HEK293 (cell line): ENCODE measurements around the gene ZBTB26.
A peak's percentile ranks its signal among the peaks of the same experiment; 100 is the strongest.

ENCODE experiments used
- CTCF ChIA-PET: fragments of 350-600 bp; formaldehyde crosslinking; extraction: SDS; loops from one replicate; lab custom pipeline; 2021; ENCODE audit warnings: antibody characterized with exemption; lab: Yijun Ruan, JAX
- POLR2A ChIA-PET: fragments of 300-600 bp; formaldehyde crosslinking; extraction: SDS; loops from one replicate; lab custom pipeline; 2020; ENCODE audit warnings: antibody characterized with exemption, inconsistent platforms; lab: Yijun Ruan, JAX
- H3K27ac ChIP-seq: fragments of 200-500 bp; sonication (Bioruptor generic); 2 replicates; pipeline ENCODE4 v1.5.1; 2014; ENCODE audit warnings: low read depth, low read length, control low read depth, inconsistent platforms; ENCODE audit errors: extremely low read depth
- H3K36me3 ChIP-seq, 2 experiments: fragments of 200-500 bp in 1 of 2; sonication (Bioruptor generic) in 1 of 2; 1 replicate in 1 of 2; 2 replicates in 1 of 2; pipeline ENCODE4 v1.5.1; 2014 to 2017; ENCODE audit warnings: inconsistent platforms in 2 of 2, low read length in 2 of 2; ENCODE audit not compliant: control insufficient read depth in 2 of 2, insufficient read depth in 1 of 2
- H3K4me1 ChIP-seq: fragments of 200-500 bp; sonication (Bioruptor generic); 2 replicates; pipeline ENCODE4 v1.5.1; 2014; ENCODE audit warnings: mild to moderate bottlenecking, low read length, inconsistent platforms; ENCODE audit not compliant: control insufficient read depth, insufficient read depth
- H3K4me3 ChIP-seq: 2 replicates; pipeline ENCODE4 v1.5.1; 2011; ENCODE audit warnings: low read depth, mild to moderate bottlenecking, control low read depth, low read length, moderate library complexity
- H3K9me3 ChIP-seq: fragments of 200-500 bp; sonication (Bioruptor generic); 2 replicates; pipeline ENCODE4 v1.5.1; 2014; ENCODE audit warnings: low read depth, low read length, inconsistent platforms; ENCODE audit not compliant: control insufficient read depth, insufficient read depth
- BCL11A ChIP-seq: fragments of 450-650 bp; formaldehyde crosslinking; IDR thresholded peaks from 2 replicates; pipeline ENCODE4 v1.5.1; 2016; ENCODE audit warnings: low read depth, missing biosample characterization, missing genetic modification characterization
- HOXC10 ChIP-seq: sonication (generic); formaldehyde crosslinking; IDR thresholded peaks from 2 replicates; pipeline ENCODE4 v1.8.1; 2023; ENCODE audit warnings: mild to moderate bottlenecking, missing genetic modification reagents
- KLF8 ChIP-seq: fragments of 450-650 bp; formaldehyde crosslinking; IDR thresholded peaks from 2 replicates; pipeline ENCODE4 v1.5.1; 2016; ENCODE audit warnings: missing biosample characterization, missing genetic modification characterization
- PRDM1 ChIP-seq: fragments of 450-650 bp; formaldehyde crosslinking; IDR thresholded peaks from 2 replicates; pipeline ENCODE4; 2016; ENCODE audit warnings: missing biosample characterization, missing genetic modification characterization
- TCF7L2 ChIP-seq: IDR thresholded peaks from 2 replicates; pipeline ENCODE4 v1.6.1; 2011; ENCODE audit warnings: low read depth, mild to moderate bottlenecking, inconsistent platforms, low read length, moderate library complexity, borderline replicate concordance
- ZBTB20 ChIP-seq: fragments of 450-650 bp; formaldehyde crosslinking; IDR thresholded peaks from 2 replicates; pipeline ENCODE4 v1.5.1; 2016; ENCODE audit warnings: missing biosample characterization, missing genetic modification characterization
- ZFHX2 ChIP-seq: fragments of 450-650 bp; formaldehyde crosslinking; conservative IDR thresholded peaks from 2 replicates; pipeline ENCODE4 v1.5.1; 2016; ENCODE audit warnings: missing biosample characterization, missing genetic modification characterization
- ZNF184 ChIP-seq: fragments of 450-650 bp; IDR thresholded peaks from 2 replicates; pipeline ENCODE4 v1.5.1; 2018; ENCODE audit warnings: missing biosample characterization, mild to moderate bottlenecking, missing genetic modification characterization
- ZNF19 ChIP-seq: fragments of 450-650 bp; formaldehyde crosslinking; IDR thresholded peaks from 2 replicates; pipeline ENCODE4; 2016; ENCODE audit warnings: missing biosample characterization, missing genetic modification characterization, low read depth
- ZNF560 ChIP-seq: fragments of 450-650 bp; formaldehyde crosslinking; IDR thresholded peaks from 2 replicates; pipeline ENCODE4 v1.5.1; 2017; ENCODE audit warnings: missing biosample characterization, missing genetic modification characterization, borderline replicate concordance
- ZNF621 ChIP-seq: fragments of 450-650 bp; formaldehyde crosslinking; IDR thresholded peaks from 2 replicates; pipeline ENCODE4 v1.5.1; 2017; ENCODE audit warnings: missing biosample characterization, missing genetic modification characterization
- ZNF624 ChIP-seq: fragments of 450-650 bp; formaldehyde crosslinking; IDR thresholded peaks from 2 replicates; pipeline ENCODE4 v1.5.1; 2017; ENCODE audit warnings: missing biosample characterization, missing genetic modification characterization
- ZNF664 ChIP-seq: fragments of 450-650 bp; formaldehyde crosslinking; IDR thresholded peaks from 2 replicates; pipeline ENCODE4 v1.5.1; 2016; ENCODE audit warnings: missing biosample characterization, missing genetic modification characterization
- ZNF707 ChIP-seq: fragments of 450-650 bp; formaldehyde crosslinking; IDR thresholded peaks from 2 replicates; pipeline ENCODE4 v1.5.1; 2016; ENCODE audit warnings: missing biosample characterization, missing genetic modification characterization
- ZNF830 ChIP-seq: fragments of 450-650 bp; IDR thresholded peaks from 2 replicates; pipeline ENCODE4 v1.5.0; 2018; ENCODE audit warnings: missing biosample characterization, missing genetic modification characterization, low read depth, mild to moderate bottlenecking, moderate library complexity
- ZSCAN16 ChIP-seq: fragments of 450-650 bp; formaldehyde crosslinking; IDR thresholded peaks from 2 replicates; pipeline ENCODE4 v1.5.1; 2016; ENCODE audit warnings: missing biosample characterization, missing genetic modification characterization
- TF ChIP-seq, protein P1 (sequence below): fragments of 450-650 bp; formaldehyde crosslinking; IDR thresholded peaks from 2 replicates; pipeline ENCODE4 v1.5.1; 2016; ENCODE audit warnings: missing biosample characterization, missing genetic modification characterization
- TF ChIP-seq, protein P2 (sequence below): fragments of 450-650 bp; formaldehyde crosslinking; IDR thresholded peaks from 2 replicates; pipeline ENCODE4 v1.5.1; 2017; ENCODE audit warnings: missing biosample characterization, missing genetic modification characterization
- TF ChIP-seq, protein P3 (sequence below): fragments of 450-650 bp; formaldehyde crosslinking; IDR thresholded peaks from 2 replicates; pipeline ENCODE4 v1.5.1; 2016; ENCODE audit warnings: missing biosample characterization, missing genetic modification characterization
- TF ChIP-seq, protein P4 (sequence below): fragments of 450-650 bp; formaldehyde crosslinking; IDR thresholded peaks from 2 replicates; pipeline ENCODE4 v1.5.1; 2016; ENCODE audit warnings: missing biosample characterization, missing genetic modification characterization
- TF ChIP-seq, protein P5 (sequence below): fragments of 450-650 bp; formaldehyde crosslinking; IDR thresholded peaks from 2 replicates; pipeline ENCODE4 v1.5.1; 2017; ENCODE audit warnings: missing biosample characterization, missing genetic modification characterization
- TF ChIP-seq, protein P6 (sequence below): fragments of 450-650 bp; formaldehyde crosslinking; IDR thresholded peaks from 2 replicates; pipeline ENCODE4 v1.5.1; 2016; ENCODE audit warnings: missing biosample characterization, missing genetic modification characterization
- TF ChIP-seq, protein P7 (sequence below): fragments of 450-650 bp; formaldehyde crosslinking; IDR thresholded peaks from 2 replicates; pipeline ENCODE4 v1.5.0; 2017; ENCODE audit warnings: missing biosample characterization, missing genetic modification characterization, borderline replicate concordance

Gene ZBTB26

DNA sequence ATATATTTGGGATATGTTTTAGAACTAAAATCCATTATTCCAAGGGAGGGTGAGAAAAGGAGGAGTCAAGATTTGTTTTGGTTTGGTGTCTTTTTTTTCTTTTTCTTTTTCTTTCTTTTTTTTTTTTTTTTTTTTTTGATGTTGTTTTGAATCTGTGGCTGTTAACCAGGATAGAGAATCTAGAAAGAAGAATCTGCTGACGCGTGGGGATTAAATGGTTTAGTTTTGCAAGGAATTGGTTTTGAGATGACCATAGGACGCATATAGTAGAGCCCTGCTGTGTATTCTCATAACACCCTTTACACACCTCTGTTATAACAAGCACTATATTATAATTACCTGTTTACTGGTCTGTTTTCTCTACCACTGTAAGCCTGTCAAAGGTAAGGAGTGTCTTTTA lies 19.0 kb upstream of the ZBTB26 start (continued):
- TF ChIP-seq BCL11A (tag by site-specific recombination), result no peak
- TF ChIP-seq ZNF830, result no peak
- TF ChIP-seq ZNF664 (tag by site-specific recombination), result no peak
- TF ChIP-seq ZNF560, result no peak
- TF ChIP-seq, protein P1, sequence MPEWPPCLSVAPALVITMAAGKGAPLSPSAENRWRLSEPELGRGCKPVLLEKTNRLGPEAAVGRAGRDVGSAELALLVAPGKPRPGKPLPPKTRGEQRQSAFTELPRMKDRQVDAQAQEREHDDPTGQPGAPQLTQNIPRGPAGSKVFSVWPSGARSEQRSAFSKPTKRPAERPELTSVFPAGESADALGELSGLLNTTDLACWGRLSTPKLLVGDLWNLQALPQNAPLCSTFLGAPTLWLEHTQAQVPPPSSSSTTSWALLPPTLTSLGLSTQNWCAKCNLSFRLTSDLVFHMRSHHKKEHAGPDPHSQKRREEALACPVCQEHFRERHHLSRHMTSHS (tag by site-specific recombination), result no peak
- TF ChIP-seq, protein P2, sequence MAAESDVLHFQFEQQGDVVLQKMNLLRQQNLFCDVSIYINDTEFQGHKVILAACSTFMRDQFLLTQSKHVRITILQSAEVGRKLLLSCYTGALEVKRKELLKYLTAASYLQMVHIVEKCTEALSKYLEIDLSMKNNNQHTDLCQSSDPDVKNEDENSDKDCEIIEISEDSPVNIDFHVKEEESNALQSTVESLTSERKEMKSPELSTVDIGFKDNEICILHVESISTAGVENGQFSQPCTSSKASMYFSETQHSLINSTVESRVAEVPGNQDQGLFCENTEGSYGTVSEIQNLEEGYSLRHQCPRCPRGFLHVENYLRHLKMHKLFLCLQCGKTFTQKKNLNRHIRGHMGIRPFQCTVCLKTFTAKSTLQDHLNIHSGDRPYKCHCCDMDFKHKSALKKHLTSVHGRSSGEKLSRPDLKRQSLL (tag by site-specific recombination), result no peak

DNA sequence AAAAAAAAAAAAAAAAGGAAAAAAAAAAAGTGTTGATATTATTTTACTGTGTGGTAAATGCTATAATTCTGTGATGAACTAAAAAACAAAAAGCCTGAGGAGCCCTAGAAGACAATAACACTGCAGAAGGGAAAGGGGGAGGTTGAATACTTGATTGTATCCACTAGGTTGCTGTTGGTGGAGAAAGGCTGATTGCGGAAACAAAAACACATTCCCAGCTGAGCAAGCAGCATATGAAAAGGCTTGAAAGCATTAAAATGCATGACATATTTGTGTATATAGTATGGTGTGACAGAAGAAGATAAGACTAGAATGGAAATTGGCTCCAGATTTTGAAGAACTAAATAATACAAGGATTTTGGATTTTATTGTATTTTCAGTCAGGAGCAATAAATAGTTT lies 18.4 kb upstream of the ZBTB26 start:
- Histone ChIP-seq H3K4me3 (no peak overlapping the region), H3K4me1 (0 out of 2 replicates have a peak, but pooled peaks cover 2% of the 10 kb centered on the region), H3K9me3 (no peaks in the 10 kb centered on the region), H3K27ac (no peak overlapping the region), H3K36me3 (no peaks in the 10 kb centered on the region)
- TF ChIP-seq ZSCAN16 (tag by site-specific recombination) (no peak), PRDM1 (tag by site-specific recombination) (no peak), HOXC10 (no peak), ZNF624 (tag by site-specific recombination) (no peak), ZFHX2 (tag by site-specific recombination) (no peak)
- TF ChIP-seq, protein P3, sequence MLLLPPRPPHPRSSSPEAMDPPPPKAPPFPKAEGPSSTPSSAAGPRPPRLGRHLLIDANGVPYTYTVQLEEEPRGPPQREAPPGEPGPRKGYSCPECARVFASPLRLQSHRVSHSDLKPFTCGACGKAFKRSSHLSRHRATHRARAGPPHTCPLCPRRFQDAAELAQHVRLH, result no peak
- TF ChIP-seq, protein P4, sequence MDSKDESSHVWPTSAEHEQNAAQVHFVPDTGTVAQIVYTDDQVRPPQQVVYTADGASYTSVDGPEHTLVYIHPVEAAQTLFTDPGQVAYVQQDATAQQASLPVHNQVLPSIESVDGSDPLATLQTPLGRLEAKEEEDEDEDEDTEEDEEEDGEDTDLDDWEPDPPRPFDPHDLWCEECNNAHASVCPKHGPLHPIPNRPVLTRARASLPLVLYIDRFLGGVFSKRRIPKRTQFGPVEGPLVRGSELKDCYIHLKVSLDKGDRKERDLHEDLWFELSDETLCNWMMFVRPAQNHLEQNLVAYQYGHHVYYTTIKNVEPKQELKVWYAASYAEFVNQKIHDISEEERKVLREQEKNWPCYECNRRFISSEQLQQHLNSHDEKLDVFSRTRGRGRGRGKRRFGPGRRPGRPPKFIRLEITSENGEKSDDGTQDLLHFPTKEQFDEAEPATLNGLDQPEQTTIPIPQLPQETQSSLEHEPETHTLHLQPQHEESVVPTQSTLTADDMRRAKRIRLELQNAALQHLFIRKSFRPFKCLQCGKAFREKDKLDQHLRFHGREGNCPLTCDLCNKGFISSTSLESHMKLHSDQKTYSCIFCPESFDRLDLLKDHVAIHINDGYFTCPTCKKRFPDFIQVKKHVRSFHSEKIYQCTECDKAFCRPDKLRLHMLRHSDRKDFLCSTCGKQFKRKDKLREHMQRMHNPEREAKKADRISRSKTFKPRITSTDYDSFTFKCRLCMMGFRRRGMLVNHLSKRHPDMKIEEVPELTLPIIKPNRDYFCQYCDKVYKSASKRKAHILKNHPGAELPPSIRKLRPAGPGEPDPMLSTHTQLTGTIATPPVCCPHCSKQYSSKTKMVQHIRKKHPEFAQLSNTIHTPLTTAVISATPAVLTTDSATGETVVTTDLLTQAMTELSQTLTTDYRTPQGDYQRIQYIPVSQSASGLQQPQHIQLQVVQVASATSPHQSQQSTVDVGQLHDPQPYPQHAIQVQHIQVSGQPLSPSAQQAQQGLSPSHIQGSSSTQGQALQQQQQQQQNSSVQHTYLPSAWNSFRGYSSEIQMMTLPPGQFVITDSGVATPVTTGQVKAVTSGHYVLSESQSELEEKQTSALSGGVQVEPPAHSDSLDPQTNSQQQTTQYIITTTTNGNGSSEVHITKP (tag by site-specific recombination), result peak; percentile 75
- TF ChIP-seq, protein P5, sequence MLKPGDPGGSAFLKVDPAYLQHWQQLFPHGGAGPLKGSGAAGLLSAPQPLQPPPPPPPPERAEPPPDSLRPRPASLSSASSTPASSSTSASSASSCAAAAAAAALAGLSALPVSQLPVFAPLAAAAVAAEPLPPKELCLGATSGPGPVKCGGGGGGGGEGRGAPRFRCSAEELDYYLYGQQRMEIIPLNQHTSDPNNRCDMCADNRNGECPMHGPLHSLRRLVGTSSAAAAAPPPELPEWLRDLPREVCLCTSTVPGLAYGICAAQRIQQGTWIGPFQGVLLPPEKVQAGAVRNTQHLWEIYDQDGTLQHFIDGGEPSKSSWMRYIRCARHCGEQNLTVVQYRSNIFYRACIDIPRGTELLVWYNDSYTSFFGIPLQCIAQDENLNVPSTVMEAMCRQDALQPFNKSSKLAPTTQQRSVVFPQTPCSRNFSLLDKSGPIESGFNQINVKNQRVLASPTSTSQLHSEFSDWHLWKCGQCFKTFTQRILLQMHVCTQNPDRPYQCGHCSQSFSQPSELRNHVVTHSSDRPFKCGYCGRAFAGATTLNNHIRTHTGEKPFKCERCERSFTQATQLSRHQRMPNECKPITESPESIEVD (tag by site-specific recombination), result peak; percentile 22
- TF ChIP-seq, protein P6, sequence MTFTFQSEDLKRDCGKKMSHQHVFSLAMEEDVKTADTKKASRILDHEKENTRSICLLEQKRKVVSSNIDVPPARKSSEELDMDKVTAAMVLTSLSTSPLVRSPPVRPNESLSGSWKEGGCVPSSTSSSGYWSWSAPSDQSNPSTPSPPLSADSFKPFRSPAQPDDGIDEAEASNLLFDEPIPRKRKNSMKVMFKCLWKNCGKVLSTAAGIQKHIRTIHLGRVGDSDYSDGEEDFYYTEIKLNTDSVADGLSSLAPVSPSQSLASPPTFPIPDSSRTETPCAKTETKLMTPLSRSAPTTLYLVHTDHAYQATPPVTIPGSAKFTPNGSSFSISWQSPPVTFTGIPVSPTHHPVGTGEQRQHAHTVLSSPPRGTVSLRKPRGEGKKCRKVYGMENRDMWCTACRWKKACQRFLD (tag by site-specific recombination), result no peak
- POLR2A ChIA-PET, result no interaction called here
- CTCF ChIA-PET, result no interaction called here

DNA sequence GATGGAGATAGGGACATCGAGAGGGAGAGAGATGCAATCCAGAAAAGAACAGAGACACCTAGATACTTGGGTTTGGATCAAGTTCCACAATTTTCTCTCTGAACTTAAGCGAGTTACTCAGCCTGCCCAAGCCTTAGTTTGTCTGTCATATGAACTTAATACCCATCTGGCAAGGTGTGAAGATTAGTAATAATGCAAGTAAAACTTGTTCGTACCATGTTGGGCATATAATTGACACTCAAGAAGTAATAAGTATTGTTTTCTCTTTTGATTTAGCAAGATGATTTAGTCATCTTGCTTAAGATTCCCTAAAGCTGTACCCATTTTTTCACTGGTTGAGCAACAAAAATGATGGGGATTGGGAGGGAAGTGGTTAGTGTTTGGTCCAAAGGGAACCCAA lies 17.0 kb upstream of the ZBTB26 start:
- no peak overlapping the region for H3K4me3 ChIP-seq
- H3K27ac ChIP-seq, result no peak overlapping the region
- 0 out of 2 replicates have a peak, but pooled peaks cover 2% of the 10 kb centered on the region for H3K4me1 ChIP-seq
- ChIA-PET POLR2A (interaction anchor here (0.6 to 0.7 kb wide), 2 partner anchors 17 to 103 kb away, joined by 3 to 4 read pairs; partner anchors contain the start of gene ZBTB26), CTCF (no interaction called here)
- peaks cover 0 to 4% of the 10 kb centered on the region in 2 experiments; a peak in 1 of 3 replicates for H3K36me3 ChIP-seq
- H3K9me3 ChIP-seq, result no peaks in the 10 kb centered on the region
- TF ChIP-seq ZBTB20 (tag by site-specific recombination) (no peak), ZNF707 (tag by site-specific recombination) (no peak), TCF7L2 (no peak), KLF8 (no peak), ZNF621 (no peak), ZNF19 (tag by site-specific recombination) (no peak), ZNF184 (no peak)
- TF ChIP-seq, protein P7, sequence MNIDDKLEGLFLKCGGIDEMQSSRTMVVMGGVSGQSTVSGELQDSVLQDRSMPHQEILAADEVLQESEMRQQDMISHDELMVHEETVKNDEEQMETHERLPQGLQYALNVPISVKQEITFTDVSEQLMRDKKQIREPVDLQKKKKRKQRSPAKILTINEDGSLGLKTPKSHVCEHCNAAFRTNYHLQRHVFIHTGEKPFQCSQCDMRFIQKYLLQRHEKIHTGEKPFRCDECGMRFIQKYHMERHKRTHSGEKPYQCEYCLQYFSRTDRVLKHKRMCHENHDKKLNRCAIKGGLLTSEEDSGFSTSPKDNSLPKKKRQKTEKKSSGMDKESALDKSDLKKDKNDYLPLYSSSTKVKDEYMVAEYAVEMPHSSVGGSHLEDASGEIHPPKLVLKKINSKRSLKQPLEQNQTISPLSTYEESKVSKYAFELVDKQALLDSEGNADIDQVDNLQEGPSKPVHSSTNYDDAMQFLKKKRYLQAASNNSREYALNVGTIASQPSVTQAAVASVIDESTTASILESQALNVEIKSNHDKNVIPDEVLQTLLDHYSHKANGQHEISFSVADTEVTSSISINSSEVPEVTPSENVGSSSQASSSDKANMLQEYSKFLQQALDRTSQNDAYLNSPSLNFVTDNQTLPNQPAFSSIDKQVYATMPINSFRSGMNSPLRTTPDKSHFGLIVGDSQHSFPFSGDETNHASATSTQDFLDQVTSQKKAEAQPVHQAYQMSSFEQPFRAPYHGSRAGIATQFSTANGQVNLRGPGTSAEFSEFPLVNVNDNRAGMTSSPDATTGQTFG, result no peak
